Gastrocnemius medialis (tissue), 4 donors: ENCODE measurements around the gene MYO9A. TPM values are rescaled to one million over a fixed set of nuclear protein-coding genes. Genes with fewer than 3 reads are reported as not detected.

Source experiments
- ATAC-seq, 2 donors: fragments of 150-250 bp; one replicate each; pipeline ENCODE4 v1.9.1; 2016
- DNase-seq, 2 donors: peaks; one replicate each; pipeline ENCODE4 v3.0.0-alpha.2; 2019
- H3K27ac ChIP-seq, 4 donors: fragments of 200-600 bp; sonication (generic); 1 replicate in 1 of 4; 2 replicates in 3 of 4; pipeline ENCODE4 v1.5.1; 2016 to 2018; ENCODE audit warnings: mild to moderate bottlenecking in 2 of 4, moderate library complexity in 1 of 4
- H3K27me3 ChIP-seq, 3 donors: fragments of 200-600 bp; sonication (generic) in 2 of 3; 1 replicate in 1 of 3; 2 replicates in 2 of 3; pipeline versions ENCODE4 v1.5.1 to v1.6.0; 2016 to 2019; ENCODE audit warnings: mild to moderate bottlenecking in 1 of 3, moderate library complexity in 1 of 3
- H3K36me3 ChIP-seq, 2 donors: fragments of 200-600 bp; sonication (generic) in 1 of 2; one replicate each; pipeline ENCODE4 v1.5.1; 2017 to 2018
- H3K4me1 ChIP-seq, 2 donors: fragments of 200-600 bp; sonication (generic) in 1 of 2; one replicate each; pipeline ENCODE4 v1.5.1; 2016 to 2017; ENCODE audit warnings: mild to moderate bottlenecking in 2 of 2
- H3K4me3 ChIP-seq, 4 donors: fragments of 200-600 bp; sonication (generic) in 3 of 4; 1 replicate in 1 of 4; 2 replicates in 3 of 4; pipeline ENCODE4 v1.5.1; 2016 to 2019; ENCODE audit warnings: mild to moderate bottlenecking in 2 of 4
- H3K9me3 ChIP-seq, 3 donors: fragments of 200-600 bp; sonication (generic) in 2 of 3; 1 replicate in 1 of 3; 2 replicates in 2 of 3; pipeline ENCODE4 v1.5.1; 2016 to 2019
- CTCF ChIP-seq, 5 experiments: fragments of 450-650 bp in 3 of 5; fragments of 200-600 bp in 2 of 5; sonication (generic) in 2 of 5; IDR thresholded peaks in 4 of 5; conservative IDR thresholded peaks in 1 of 5; 1 replicate in 4 of 5; 2 replicates in 1 of 5; pipeline ENCODE4 v1.5.1; 2016 to 2019; ENCODE audit warnings: antibody characterized with exemption in 5 of 5, mild to moderate bottlenecking in 3 of 5, moderate library complexity in 3 of 5
- POLR2A ChIP-seq, 2 donors: fragments of 450-650 bp; IDR thresholded peaks; one replicate each; pipeline ENCODE4 v1.6.1; 2017; ENCODE audit warnings: antibody characterized with exemption in 2 of 2, mild to moderate bottlenecking in 2 of 2, moderate library complexity in 2 of 2
- in situ Hi-C, 4 donors: fragments of 200-750 bp; cut with MboI; loops; one replicate each; pipeline versions ENCODE4 v1.15.0 to v1.8.0; 2017; ENCODE audit warnings: low sequenced_read_pairs in 4 of 4
- intact Hi-C: fragments of 100-400 bp; cut with DNase I; formaldehyde crosslinking; loops from one replicate; pipeline ENCODE4 v1.15.1; 2023; ENCODE audit warnings: low total_unique reads
- total RNA-seq, 4 donors: library from RNA; depleted of rRNA; stranded (reverse); fragments of >200 nt; gene quantifications; one replicate each; pipeline versions ENCODE4 v1.1.0 to v1.2.3, GENCODE V29; 2016

The MYO9A gene
- total RNA-seq, 4 donors from 2014 or later: 21.0 to 40.9 (median 24.2) TPM

- no peaks in the 10 kb centered on the region for H3K9me3 ChIP-seq
- H3K4me1 ChIP-seq: no peaks in the 10 kb centered on the region
- H3K27me3 ChIP-seq: no peaks in the 10 kb centered on the region
- in situ Hi-C loops: no loop called here
- no peak overlapping the region for H3K27ac ChIP-seq
- intact Hi-C loops: no loop called here
- H3K4me3 ChIP-seq: no peak overlapping the region
- no peaks in the 10 kb centered on the region for H3K36me3 ChIP-seq
- ATAC-seq (no peak), DNase-seq (no peak)
- no peak for TF ChIP-seq CTCF (IDR thresholded peaks at IDR 0.05 in 4 of 5, conservative IDR thresholded peaks at IDR 0.05 in 1 of 5)
- TF ChIP-seq POLR2A (IDR thresholded peaks at IDR 0.05): no peak
Observed at GRCh38 chr15:72133211-72133610, 15.3 kb upstream of the MYO9A start.

GRCh38 chr15:72131922-72132321, 14.0 kb upstream of the MYO9A start:
- no peak for TF ChIP-seq POLR2A (IDR thresholded peaks at IDR 0.05)
- TF ChIP-seq CTCF (IDR thresholded peaks at IDR 0.05 in 4 of 5, conservative IDR thresholded peaks at IDR 0.05 in 1 of 5): no peak
- no peaks in the 10 kb centered on the region for H3K27me3 ChIP-seq
- no peak overlapping the region for H3K27ac ChIP-seq
- H3K9me3 ChIP-seq: no peaks in the 10 kb centered on the region
- in situ Hi-C loops: no loop called here
- DNase-seq (no peak), ATAC-seq (no peak)
- H3K4me3 ChIP-seq: no peak overlapping the region
- H3K36me3 ChIP-seq: no peaks in the 10 kb centered on the region
- no peaks in the 10 kb centered on the region for H3K4me1 ChIP-seq
- intact Hi-C loops: no loop called here

- ATAC-seq (no peak), DNase-seq (no peak)
- no peak overlapping the region for H3K27ac ChIP-seq
- H3K4me3 ChIP-seq: no peak overlapping the region
- H3K9me3 ChIP-seq: no peaks in the 10 kb centered on the region
- in situ Hi-C loops: no loop called here
- TF ChIP-seq POLR2A (IDR thresholded peaks at IDR 0.05) (no peak), CTCF (IDR thresholded peaks at IDR 0.05 in 4 of 5, conservative IDR thresholded peaks at IDR 0.05 in 1 of 5) (no peak)
- H3K4me1 ChIP-seq: no peaks in the 10 kb centered on the region
- intact Hi-C loops: no loop called here
- no peaks in the 10 kb centered on the region for H3K27me3 ChIP-seq
- H3K36me3 ChIP-seq: no peaks in the 10 kb centered on the region
Observed at GRCh38 chr15:72130272-72130671, 12.3 kb upstream of the MYO9A start.

GRCh38 chr15:72128359-72128758, 10.4 kb upstream of the MYO9A start:
- Histone ChIP-seq H3K27ac (no peak overlapping the region), H3K9me3 (no peaks in the 10 kb centered on the region), H3K4me3 (no peak overlapping the region), H3K4me1 (no peaks in the 10 kb centered on the region), H3K27me3 (no peaks in the 10 kb centered on the region), H3K36me3 (no peaks in the 10 kb centered on the region)
- intact Hi-C loops (no loop called here), in situ Hi-C loops (no loop called here)
- DNase-seq: no peak
- no peak for ATAC-seq
- TF ChIP-seq CTCF (IDR thresholded peaks at IDR 0.05 in 4 of 5, conservative IDR thresholded peaks at IDR 0.05 in 1 of 5) (no peak), POLR2A (IDR thresholded peaks at IDR 0.05) (no peak)

- H3K27me3 ChIP-seq: no peaks in the 10 kb centered on the region
- TF ChIP-seq POLR2A (IDR thresholded peaks at IDR 0.05): no peak
- TF ChIP-seq CTCF (IDR thresholded peaks at IDR 0.05 in 4 of 5, conservative IDR thresholded peaks at IDR 0.05 in 1 of 5): no peak
- no peak overlapping the region for H3K4me3 ChIP-seq
- no peaks in the 10 kb centered on the region for H3K36me3 ChIP-seq
- ATAC-seq (no peak), DNase-seq (no peak)
- in situ Hi-C loops: no loop called here
- no peaks in the 10 kb centered on the region for H3K9me3 ChIP-seq
- H3K27ac ChIP-seq: no peak overlapping the region
- intact Hi-C loops: no loop called here
- no peaks in the 10 kb centered on the region for H3K4me1 ChIP-seq
Observed at GRCh38 chr15:72127724-72128322, 9.9 kb upstream of the MYO9A start.
